ENCODE measurements around the gene GPR161. TPM values are rescaled to one million over a fixed set of nuclear protein-coding genes. Genes with fewer than 3 reads are reported as not detected.

The GPR161 gene
- total and polyA plus RNA-seq, 9 of the 15 experiments (the other 6 are each of a cell fraction or from before 2014, with no cell fraction given) = 0.15 to 2.4 (median 0.76) TPM

GRCh38 chr1:168178638-168179437, 42.1 kb upstream of the GPR161 start, which contains the start of gene TIPRL (continued):
- TF ChIP-seq ZBTB33 (CRISPR knock-in tag; IDR thresholded peaks at IDR 0.05) = peak; percentile 43
- peak; percentile 93 for TF ChIP-seq POLR2H (tag; IDR thresholded peaks at IDR 0.05; ENCODE audit: low read depth)
- TF ChIP-seq ZNF586 (CRISPR knock-in tag; conservative IDR thresholded peaks at IDR 0.05) = no peak
- peak; percentile 60; the same call in 1 of the 2 replicates for TF ChIP-seq ARID1B (IDR thresholded peaks at IDR 0.05)
- TF ChIP-seq ZZZ3 (IDR thresholded peaks at IDR 0.05) = no peak
- no peak for TF ChIP-seq TAF15 (IDR thresholded peaks at IDR 0.05; ENCODE audit: low read depth, low read length)
- TF ChIP-seq HNRNPUL1 (IDR thresholded peaks at IDR 0.05; ENCODE audit: low read length) = no peak
- TF ChIP-seq SRSF3 (IDR thresholded peaks at IDR 0.05; ENCODE audit: insufficient read depth, low read length) = no peak
- no peak for TF ChIP-seq HDAC6 (IDR thresholded peaks at IDR 0.05; ENCODE audit: low read depth, low read length)
- TF ChIP-seq ASH1L (IDR thresholded peaks at IDR 0.05; ENCODE audit: borderline replicate concordance, low read depth, partially characterized antibody) = no peak
- no peak for TF ChIP-seq ZNF407 (IDR thresholded peaks at IDR 0.05; ENCODE audit: low read depth)
- peak; percentile 15 for TF ChIP-seq MAFK (IDR thresholded peaks at IDR 0.05; ENCODE audit: low read length)
- TF ChIP-seq SMAD2 (IDR thresholded peaks at IDR 0.05; ENCODE audit: low read depth, low read length) = no peak
- TF ChIP-seq PKNOX1 (IDR thresholded peaks at IDR 0.05) = peak; percentile 95; the same call in 1 of the 2 replicates

Data from K562 (cell line).